Activated CD8-positive, alpha-beta T cell treated with anti-CD3 and anti-CD28 coated beads for 36 hours (primary cell): ENCODE results near the gene CNBD2. TPM values are rescaled to one million over a fixed set of nuclear protein-coding genes. Genes with fewer than 3 reads are reported as not detected.
"Not testable (repeated sequence)": the region's sequence is repeated elsewhere in the genome, so short reads cannot be mapped to it uniquely, and the experiment has no call there.

Source experiments
- ATAC-seq: fragments of 200-7000 bp; cut with Tn5 transposase; one replicate; pipeline ENCODE4 v1.10.0; 2021; ENCODE audit warnings: mild to moderate bottlenecking, moderate library complexity
- CTCF ChIA-PET: fragments of 350-600 bp; sonication (Branson Sonifier 250); formaldehyde crosslinking; loops from one replicate; lab custom pipeline; 2021; ENCODE audit warnings: antibody characterized with exemption; lab: Charles Lee
- POLR2A ChIA-PET: fragments of 350-600 bp; sonication (Branson Sonifier 250); formaldehyde crosslinking; loops from one replicate; lab custom pipeline; 2021; ENCODE audit warnings: antibody characterized with exemption; lab: Charles Lee
- DNase-seq: peaks from one replicate; pipeline ENCODE4 v3.0.0-alpha.2; 2020
- H3K27ac Mint-ChIP-seq: one replicate; pipeline ENCODE4 v1.8.0; 2021; ENCODE audit warnings: mild to moderate bottlenecking, mixed read lengths
- H3K27me3 Mint-ChIP-seq: one replicate; pipeline ENCODE4 v1.8.0; 2021; ENCODE audit warnings: mixed read lengths
- H3K36me3 Mint-ChIP-seq: one replicate; pipeline ENCODE4 v1.8.0; 2021; ENCODE audit warnings: low read depth, mixed read lengths
- H3K4me1 Mint-ChIP-seq: one replicate; pipeline ENCODE4 v1.8.0; 2021; ENCODE audit warnings: low read depth, mixed read lengths
- H3K4me3 Mint-ChIP-seq: one replicate; pipeline ENCODE4 v1.8.0; 2021; ENCODE audit warnings: mild to moderate bottlenecking, moderate library complexity, mixed read lengths
- H3K9me3 Mint-ChIP-seq: one replicate; pipeline ENCODE4 v1.8.0; 2021; ENCODE audit warnings: mixed read lengths
- intact Hi-C: fragments of 100-400 bp; cut with micrococcal nuclease; formaldehyde crosslinking; loops from one replicate; pipeline ENCODE4 v1.10.0; 2022
- total RNA-seq, 2 experiments: library from RNA; stranded (reverse); gene quantifications; one replicate each; pipeline ENCODE4 v1.2.3, GENCODE V29; 2021
- TF ChIP-seq, protein P1 (sequence below): fragments of 200-600 bp; IDR thresholded peaks from one replicate; pipeline ENCODE4 v1.8.0; 2022; ENCODE audit warnings: antibody characterized with exemption, mild to moderate bottlenecking

Gene CNBD2
- total RNA-seq, 2 experiments from 2014 or later = 4.9 to 6.1 TPM

DNA sequence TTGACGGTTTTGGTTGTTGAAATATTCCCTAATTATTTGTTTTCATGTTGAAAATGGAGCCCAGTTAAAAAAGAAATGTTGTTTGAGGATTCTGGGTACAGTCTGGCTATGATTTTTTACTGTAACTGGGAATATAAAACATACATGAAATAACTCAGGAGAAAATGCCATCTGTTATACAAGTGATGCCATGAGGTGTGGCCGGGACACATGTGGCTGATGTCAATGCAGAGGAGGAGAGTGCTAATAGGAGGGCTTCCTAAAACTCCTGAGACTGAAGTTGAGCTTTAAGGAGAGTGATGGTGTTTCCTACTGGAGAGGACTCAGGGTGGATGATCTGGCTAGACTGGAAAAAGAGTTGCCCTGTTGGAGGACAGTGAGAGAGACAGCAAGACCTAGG lies 26.8 kb upstream of the CNBD2 start:
- H3K4me1 Mint-ChIP-seq = no peaks in the 10 kb centered on the region
- POLR2A ChIA-PET = interaction anchor here (1.5 kb wide), 1 partner anchor 59 kb away, joined by 4 read pairs; no protein-coding TSS in a partner anchor
- H3K27me3 Mint-ChIP-seq = no peaks in the 10 kb centered on the region
- peak overlapping the region; percentile 6 for H3K27ac Mint-ChIP-seq
- H3K36me3 Mint-ChIP-seq = peaks cover 22% of the 10 kb centered on the region
- DNase-seq (no peak), ATAC-seq (no peak)
- H3K9me3 Mint-ChIP-seq = no peaks in the 10 kb centered on the region
- TF ChIP-seq, protein P1, sequence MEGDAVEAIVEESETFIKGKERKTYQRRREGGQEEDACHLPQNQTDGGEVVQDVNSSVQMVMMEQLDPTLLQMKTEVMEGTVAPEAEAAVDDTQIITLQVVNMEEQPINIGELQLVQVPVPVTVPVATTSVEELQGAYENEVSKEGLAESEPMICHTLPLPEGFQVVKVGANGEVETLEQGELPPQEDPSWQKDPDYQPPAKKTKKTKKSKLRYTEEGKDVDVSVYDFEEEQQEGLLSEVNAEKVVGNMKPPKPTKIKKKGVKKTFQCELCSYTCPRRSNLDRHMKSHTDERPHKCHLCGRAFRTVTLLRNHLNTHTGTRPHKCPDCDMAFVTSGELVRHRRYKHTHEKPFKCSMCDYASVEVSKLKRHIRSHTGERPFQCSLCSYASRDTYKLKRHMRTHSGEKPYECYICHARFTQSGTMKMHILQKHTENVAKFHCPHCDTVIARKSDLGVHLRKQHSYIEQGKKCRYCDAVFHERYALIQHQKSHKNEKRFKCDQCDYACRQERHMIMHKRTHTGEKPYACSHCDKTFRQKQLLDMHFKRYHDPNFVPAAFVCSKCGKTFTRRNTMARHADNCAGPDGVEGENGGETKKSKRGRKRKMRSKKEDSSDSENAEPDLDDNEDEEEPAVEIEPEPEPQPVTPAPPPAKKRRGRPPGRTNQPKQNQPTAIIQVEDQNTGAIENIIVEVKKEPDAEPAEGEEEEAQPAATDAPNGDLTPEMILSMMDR = no peak
- CTCF ChIA-PET = interaction anchor here (4.2 kb wide), 1 partner anchor 12 kb away, joined by 34 read pairs; the partner anchor contains the start of gene SCAND1
- H3K4me3 Mint-ChIP-seq = no peak overlapping the region
- intact Hi-C loops = no loop called here

DNA sequence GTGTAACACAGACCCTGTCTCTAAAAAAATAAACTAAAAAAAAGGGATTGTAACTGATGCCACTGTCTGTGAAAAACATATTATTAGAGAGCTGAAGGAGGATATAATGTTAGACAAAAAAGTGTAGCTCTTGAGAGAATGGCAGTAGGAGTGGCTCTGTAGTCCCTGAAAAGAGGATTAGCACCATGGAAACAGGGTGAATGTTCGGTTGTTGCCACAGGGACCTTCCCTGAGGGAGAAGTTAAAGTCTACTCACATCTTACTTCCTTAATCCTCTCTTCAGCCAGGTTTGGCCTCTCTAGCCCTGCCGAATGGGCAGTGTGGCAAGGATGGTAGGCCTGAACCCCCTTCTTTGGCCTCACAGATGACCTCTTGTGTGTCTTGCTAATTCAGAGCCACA lies 26.1 kb upstream of the CNBD2 start:
- no peak overlapping the region for H3K4me3 Mint-ChIP-seq
- H3K36me3 Mint-ChIP-seq = peaks cover 24% of the 10 kb centered on the region
- ChIA-PET CTCF (interaction anchor here (0.6 to 4.2 kb wide), 2 partner anchors 12 to 652 kb away, joined by 3 to 34 read pairs; partner anchors contain the start of gene SCAND1), POLR2A (interaction anchor here (0.7 to 3.6 kb wide), 3 partner anchors 11 to 239 kb away, joined by 3 to 18 read pairs (median 4); partner anchors contain the start of gene SCAND1)
- no peak overlapping the region for H3K27ac Mint-ChIP-seq
- no peaks in the 10 kb centered on the region for H3K27me3 Mint-ChIP-seq
- ATAC-seq (no peak), DNase-seq (no peak)
- intact Hi-C loops = no loop called here
- no peaks in the 10 kb centered on the region for H3K4me1 Mint-ChIP-seq
- no peaks in the 10 kb centered on the region for H3K9me3 Mint-ChIP-seq
- TF ChIP-seq, protein P1 = no peak

DNA sequence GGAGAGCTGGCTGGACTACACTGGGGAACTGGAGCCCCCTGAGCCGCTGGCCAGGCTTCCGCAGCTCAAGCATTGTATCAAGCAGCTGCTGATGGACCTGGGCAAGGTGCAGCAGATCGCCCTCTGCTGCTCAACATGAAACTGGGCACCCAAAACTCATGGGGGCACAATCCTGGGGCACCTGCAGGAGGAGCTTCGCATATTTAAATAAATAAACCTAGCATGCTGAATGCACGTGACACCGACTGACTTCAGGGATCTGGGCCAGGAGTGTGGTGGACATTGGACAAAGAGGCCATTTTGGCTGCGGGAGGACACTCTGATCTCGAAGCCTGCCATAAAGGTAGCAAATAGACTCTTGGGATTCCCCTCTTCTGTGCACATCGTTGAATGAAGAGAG lies 20.9 kb upstream of the CNBD2 start:
- H3K4me1 Mint-ChIP-seq = peaks cover 5% of the 10 kb centered on the region
- peaks cover 19% of the 10 kb centered on the region for H3K36me3 Mint-ChIP-seq
- POLR2A ChIA-PET = no interaction called here
- H3K4me3 Mint-ChIP-seq = no peak overlapping the region
- ATAC-seq = peak; percentile 87
- H3K27me3 Mint-ChIP-seq = no peaks in the 10 kb centered on the region
- intact Hi-C loops = no loop called here
- TF ChIP-seq, protein P1 = peak; percentile 54
- peak; percentile 47 for DNase-seq
- CTCF ChIA-PET = interaction anchor here (1.0 to 2.2 kb wide), 9 partner anchors 8 to 444 kb away, joined by 3 to 7 read pairs (median 5); partner anchors contain the start of gene SCAND1
- H3K27ac Mint-ChIP-seq = no peak overlapping the region
- H3K9me3 Mint-ChIP-seq = no peaks in the 10 kb centered on the region

GRCh38 chr20:35947907-35948306 lies 20.5 kb upstream of the CNBD2 start:
- H3K27me3 Mint-ChIP-seq = no peaks in the 10 kb centered on the region
- peaks cover 9% of the 10 kb centered on the region for H3K4me1 Mint-ChIP-seq
- TF ChIP-seq, protein P1 = no peak
- DNase-seq = no peak
- ATAC-seq = no peak
- no peaks in the 10 kb centered on the region for H3K9me3 Mint-ChIP-seq
- peaks cover 22% of the 10 kb centered on the region for H3K36me3 Mint-ChIP-seq
- intact Hi-C loops = no loop called here
- POLR2A ChIA-PET = no interaction called here
- peak overlapping the region; percentile 26 for H3K27ac Mint-ChIP-seq
- CTCF ChIA-PET = interaction anchor here (1.0 to 2.2 kb wide), 7 partner anchors 14 to 445 kb away, joined by 3 to 7 read pairs (median 5); no protein-coding TSS in a partner anchor
- no peak overlapping the region for H3K4me3 Mint-ChIP-seq

DNA sequence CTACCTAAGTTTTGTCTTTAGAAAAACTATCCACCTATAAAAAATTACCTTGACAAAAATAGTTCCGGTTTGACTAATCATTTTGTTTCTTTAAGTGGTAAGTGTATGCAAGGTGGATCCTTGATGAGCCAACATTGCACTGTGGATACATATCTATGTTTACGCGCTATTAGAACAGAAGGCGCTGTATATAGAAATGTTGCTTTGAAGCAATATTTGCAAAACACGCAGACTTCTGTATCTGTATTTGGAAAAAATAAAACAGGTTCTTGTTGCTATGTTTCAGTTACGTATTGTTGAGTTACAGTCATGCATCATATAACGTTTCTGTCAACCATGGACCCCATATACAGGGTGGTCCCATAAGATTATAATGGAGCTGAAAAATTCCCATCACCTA lies 18.3 kb upstream of the CNBD2 start:
- Mint-ChIP-seq H3K27me3 (no peaks in the 10 kb centered on the region), H3K4me1 (peaks cover 9% of the 10 kb centered on the region), H3K36me3 (peaks cover 24% of the 10 kb centered on the region), H3K4me3 (no peak overlapping the region), H3K27ac (no peak overlapping the region), H3K9me3 (no peaks in the 10 kb centered on the region)
- ChIA-PET POLR2A (no interaction called here), CTCF (interaction anchor here (1.2 kb wide), 1 partner anchor 342 kb away, joined by 3 read pairs; no protein-coding TSS in a partner anchor)
- intact Hi-C loops = loop anchor here (10.0 kb wide), 1 partner anchor 335 kb away; the partner anchor contains the start of gene SPAG4
- TF ChIP-seq, protein P1 = no peak
- no peak for DNase-seq
- ATAC-seq = no peak

- Mint-ChIP-seq H3K36me3 (peaks cover 24% of the 10 kb centered on the region), H3K4me1 (peaks cover 16% of the 10 kb centered on the region)
- CTCF ChIA-PET = interaction anchor here (1.2 to 2.7 kb wide), 2 partner anchors 27 to 333 kb away, joined by 4 to 8 read pairs; no protein-coding TSS in a partner anchor
Observed at GRCh38 chr20:35952080-35952479, 16.3 kb upstream of the CNBD2 start.

More at GRCh38 chr20:35952080-35952479, 16.3 kb upstream of the CNBD2 start:
- intact Hi-C loops = loop anchor here (10.0 kb wide), 1 partner anchor 337 kb away; the partner anchor contains the start of gene SPAG4
- H3K27ac Mint-ChIP-seq = peak overlapping the region; percentile 100
- not testable (repeated sequence) for H3K27me3 Mint-ChIP-seq, H3K9me3 Mint-ChIP-seq, DNase-seq, ATAC-seq
- H3K4me3 Mint-ChIP-seq = peak overlapping the region; percentile 98
- POLR2A ChIA-PET = interaction anchor here (1.8 to 3.8 kb wide), 3 partner anchors 35 to 210 kb away, joined by 7 to 19 read pairs (median 17); partner anchors contain the start of genes PHF20 and RBM39
